Mononuclear cell (primary cell): Measurements from ENCODE around the gene DLK1. TPM values are rescaled to one million over a fixed set of nuclear protein-coding genes. Genes with fewer than 3 reads are reported as not detected.

Experiments used
- H3K27me3 ChIP-seq: 2 replicates; pipeline ENCODE4 v1.6.0; 2011; ENCODE audit warnings: low read length, control low read depth; ENCODE audit not compliant: insufficient read depth
- H3K4me1 ChIP-seq: 2 replicates; pipeline ENCODE4 v1.5.1; 2011; ENCODE audit warnings: mild to moderate bottlenecking, low read length, control low read depth; ENCODE audit not compliant: insufficient read depth
- H3K4me3 ChIP-seq: 2 replicates; pipeline ENCODE4 v1.5.1; 2011; ENCODE audit warnings: mild to moderate bottlenecking, low read length, moderate library complexity
- H3K9me3 ChIP-seq: 2 replicates; pipeline ENCODE4 v1.5.1; 2011; ENCODE audit warnings: low read depth, mild to moderate bottlenecking, control low read depth, low read length
- total RNA-seq: library from RNA; depleted of rRNA; stranded (reverse); fragments of >200 nt; gene quantifications from one replicate; pipeline ENCODE4 v1.2.3, GENCODE V29; 2012

The DLK1 gene
- total RNA-seq, 1 donor, result not detected

GRCh38 chr14:100746326-100746725, 19.6 kb downstream of the DLK1 start:
- no peak overlapping the region for H3K4me3 ChIP-seq
- no peaks in the 10 kb centered on the region for H3K9me3 ChIP-seq
- H3K27me3 ChIP-seq, result no peaks in the 10 kb centered on the region

GRCh38 chr14:100747021-100747586, 20.4 kb downstream of the DLK1 start:
- Histone ChIP-seq H3K27me3 (no peaks in the 10 kb centered on the region), H3K4me1 (no peaks in the 10 kb centered on the region), H3K4me3 (no peak overlapping the region), H3K9me3 (no peaks in the 10 kb centered on the region)

More at GRCh38 chr14:100746326-100746725, 19.6 kb downstream of the DLK1 start:
- no peaks in the 10 kb centered on the region for H3K4me1 ChIP-seq

DNA sequence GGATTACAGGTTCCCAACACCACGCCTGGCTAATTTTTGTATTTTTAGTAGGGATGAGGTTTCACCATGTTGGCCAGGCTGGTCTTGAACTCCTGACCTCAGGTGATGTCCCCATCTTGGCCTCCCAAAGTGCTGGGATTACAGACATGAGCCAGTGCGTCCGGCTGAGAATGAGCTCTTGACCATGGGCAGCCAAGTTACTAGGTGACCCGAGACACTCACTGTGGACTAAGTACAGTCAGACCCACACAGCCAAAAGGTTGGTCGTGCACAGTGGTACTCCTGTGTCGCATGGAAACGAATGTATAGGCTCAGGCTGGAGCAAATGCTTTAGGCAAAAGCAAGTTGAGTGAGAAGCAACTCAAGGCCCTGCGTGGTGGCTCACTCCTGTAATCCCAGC, 21.0 kb downstream of the DLK1 start:
- Histone ChIP-seq H3K9me3 (no peaks in the 10 kb centered on the region), H3K4me1 (no peaks in the 10 kb centered on the region), H3K4me3 (no peak overlapping the region), H3K27me3 (no peaks in the 10 kb centered on the region)

DNA sequence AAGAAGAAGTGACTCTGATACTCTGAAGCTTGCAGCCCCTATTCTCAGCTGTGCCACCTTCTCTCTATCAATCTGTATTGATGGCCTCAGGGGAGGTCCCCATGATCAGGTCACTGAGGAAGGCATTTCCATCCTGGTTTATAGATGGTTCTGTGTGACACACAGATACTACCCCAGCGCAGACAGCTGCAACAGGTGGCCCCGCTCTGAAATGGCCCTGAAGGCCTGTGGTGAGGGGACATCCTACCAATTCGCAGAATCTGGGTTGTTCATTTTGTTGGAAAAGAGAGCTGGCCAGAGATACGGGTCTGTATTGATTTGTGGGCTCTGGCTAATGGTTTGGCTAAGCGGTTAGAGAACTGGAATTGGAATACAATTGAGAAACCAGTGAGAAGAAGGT, 21.7 kb downstream of the DLK1 start:
- H3K9me3 ChIP-seq, result no peaks in the 10 kb centered on the region
- H3K4me1 ChIP-seq, result no peaks in the 10 kb centered on the region
- H3K4me3 ChIP-seq, result no peak overlapping the region
- H3K27me3 ChIP-seq, result no peaks in the 10 kb centered on the region

GRCh38 chr14:100748944-100749343, 22.3 kb downstream of the DLK1 start:
- no peaks in the 10 kb centered on the region for H3K27me3 ChIP-seq
- no peaks in the 10 kb centered on the region for H3K9me3 ChIP-seq
- H3K4me1 ChIP-seq, result no peaks in the 10 kb centered on the region
- H3K4me3 ChIP-seq, result no peak overlapping the region

GRCh38 chr14:100749967-100750597, 23.4 kb downstream of the DLK1 start:
- H3K4me3 ChIP-seq, result no peak overlapping the region
- peaks cover 4% of the 10 kb centered on the region for H3K27me3 ChIP-seq
- no peaks in the 10 kb centered on the region for H3K9me3 ChIP-seq

DNA sequence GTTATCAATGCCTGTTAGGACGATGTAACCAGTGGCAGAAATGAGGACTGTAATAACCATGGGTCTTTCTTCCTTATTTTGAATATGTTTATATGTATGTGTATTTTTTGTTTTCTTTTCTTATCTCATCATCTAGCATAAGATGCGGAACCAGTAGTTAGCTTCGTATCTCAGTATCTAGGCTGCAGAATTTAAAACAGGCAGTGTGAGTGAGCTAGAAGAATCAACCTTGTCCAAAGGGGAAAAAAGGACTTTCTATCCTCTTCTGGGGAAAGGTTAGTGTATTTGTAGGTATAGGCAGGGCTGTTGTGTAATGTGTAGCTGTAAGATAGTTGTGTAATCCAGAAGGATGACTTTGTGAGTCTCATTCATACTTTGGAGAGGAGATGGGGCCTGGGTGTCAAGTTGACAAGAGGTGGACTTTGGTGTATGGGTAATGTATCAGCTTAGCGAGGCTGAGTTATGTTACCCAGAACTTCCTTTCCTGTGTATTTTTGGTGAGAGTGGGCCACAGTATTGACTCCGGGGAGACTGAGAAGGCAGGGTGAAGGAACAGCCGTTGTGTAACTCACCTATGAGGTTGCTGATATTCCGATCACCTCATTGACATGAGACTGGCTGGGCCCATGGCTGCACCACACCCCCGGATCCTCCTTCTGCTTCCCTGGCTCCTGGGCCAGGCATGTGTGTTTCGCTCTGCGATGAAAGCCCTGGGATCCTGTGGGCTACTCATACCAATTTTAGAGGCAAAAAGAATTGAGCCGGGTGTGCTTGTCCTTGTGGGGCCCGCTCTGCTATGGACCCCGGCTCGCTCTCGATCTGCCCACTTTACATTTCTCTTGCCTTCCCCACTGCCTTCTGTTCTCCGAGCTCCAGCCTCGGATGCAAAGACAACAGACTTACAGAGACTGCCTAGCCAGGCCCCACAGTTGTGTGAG, 24.3 kb downstream of the DLK1 start:
- Histone ChIP-seq H3K4me3 (no peak overlapping the region), H3K9me3 (no peaks in the 10 kb centered on the region), H3K4me1 (no peaks in the 10 kb centered on the region)

More at GRCh38 chr14:100749967-100750597, 23.4 kb downstream of the DLK1 start:
- no peaks in the 10 kb centered on the region for H3K4me1 ChIP-seq

DNA sequence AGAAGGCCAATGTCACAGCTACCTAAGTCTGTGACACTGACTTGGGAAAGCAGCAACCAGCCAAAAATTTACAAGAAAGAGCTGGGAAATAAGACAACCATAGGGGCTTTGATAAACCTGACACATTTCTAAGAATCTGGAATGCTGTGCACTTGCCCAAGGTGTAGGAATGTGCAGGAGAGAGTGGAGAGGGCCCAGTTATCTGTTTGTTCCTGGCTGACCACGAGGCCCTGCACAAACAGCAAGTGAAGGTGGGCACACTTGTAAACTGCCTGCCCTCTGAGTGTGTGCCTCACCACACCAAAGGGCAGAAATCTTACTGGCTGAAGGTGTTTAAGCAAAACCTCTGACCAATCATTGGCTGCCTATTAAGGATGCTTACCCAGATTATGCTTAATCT, 27.3 kb downstream of the DLK1 start:
- H3K9me3 ChIP-seq, result no peaks in the 10 kb centered on the region
- no peaks in the 10 kb centered on the region for H3K4me1 ChIP-seq
- peaks cover 6% of the 10 kb centered on the region for H3K27me3 ChIP-seq
- no peak overlapping the region for H3K4me3 ChIP-seq

More for the DNA sequence above, 24.3 kb downstream of the DLK1 start:
- H3K27me3 ChIP-seq, result peaks cover 6% of the 10 kb centered on the region

- Histone ChIP-seq H3K4me1 (no peaks in the 10 kb centered on the region), H3K27me3 (peaks cover 6% of the 10 kb centered on the region), H3K9me3 (no peaks in the 10 kb centered on the region), H3K4me3 (no peak overlapping the region)
These were observed 29.0 kb downstream of the DLK1 start for GRCh38 chr14:100755649-100756048.

- no peak overlapping the region for H3K4me3 ChIP-seq
- no peaks in the 10 kb centered on the region for H3K4me1 ChIP-seq
- no peaks in the 10 kb centered on the region for H3K9me3 ChIP-seq
- H3K27me3 ChIP-seq, result no peaks in the 10 kb centered on the region
These were observed 34.8 kb downstream of the DLK1 start for GRCh38 chr14:100761481-100761880.

- no peaks in the 10 kb centered on the region for H3K27me3 ChIP-seq
- no peak overlapping the region for H3K4me3 ChIP-seq
- H3K4me1 ChIP-seq, result no peaks in the 10 kb centered on the region
- no peaks in the 10 kb centered on the region for H3K9me3 ChIP-seq
These were observed 35.4 kb downstream of the DLK1 start for GRCh38 chr14:100762089-100762515.

DNA sequence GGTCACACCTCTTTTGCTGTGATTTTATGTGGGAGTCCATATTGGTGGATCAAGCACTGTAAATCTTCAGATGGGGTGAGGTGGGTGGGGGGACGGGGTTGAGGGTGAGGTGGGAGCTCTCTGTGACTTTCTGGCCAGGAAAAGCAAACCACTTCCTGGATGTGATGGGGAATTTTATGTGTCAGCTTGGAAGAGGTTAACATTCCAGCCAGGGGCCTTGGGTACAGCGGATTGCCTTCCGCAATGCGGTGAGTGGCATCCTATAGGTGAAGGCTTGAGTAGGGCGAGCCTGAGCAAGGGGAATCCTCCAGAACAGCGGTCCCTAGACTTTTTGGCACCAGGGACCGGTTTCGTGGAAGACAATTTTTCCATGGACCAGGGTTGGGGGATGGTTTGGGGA, 36.2 kb downstream of the DLK1 start:
- no peaks in the 10 kb centered on the region for H3K27me3 ChIP-seq
- H3K4me1 ChIP-seq, result no peaks in the 10 kb centered on the region

DNA sequence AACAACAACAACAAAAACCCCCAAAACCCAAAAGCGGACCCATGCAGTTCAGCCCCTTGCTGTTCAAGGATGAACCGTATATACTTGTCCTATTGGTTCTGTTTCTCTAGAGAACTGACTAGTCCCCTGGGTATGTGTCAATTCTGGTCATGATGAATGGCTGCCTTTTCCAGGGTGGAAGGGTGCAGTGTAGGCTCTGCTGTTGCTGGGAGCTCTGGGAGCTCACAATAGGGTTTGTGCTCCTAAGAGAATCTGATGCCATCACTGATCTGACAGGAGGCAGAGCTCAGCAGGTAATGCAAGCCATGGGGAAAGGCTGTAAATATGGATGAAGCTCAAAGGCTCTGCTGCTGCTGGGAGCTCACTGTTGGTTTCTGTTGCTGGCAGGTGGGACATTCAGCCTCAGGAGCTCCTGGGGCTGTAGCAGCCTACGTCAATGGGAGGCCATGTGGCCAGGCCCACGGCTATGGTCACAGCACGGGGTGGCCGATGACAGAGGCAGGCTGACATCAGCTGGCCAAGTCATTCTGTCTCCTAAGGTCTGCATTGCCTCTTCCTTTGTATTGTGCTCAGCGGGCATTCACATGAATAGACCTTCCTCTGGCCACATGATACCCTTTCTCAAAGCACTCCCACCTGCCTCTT, 37.9 kb downstream of the DLK1 start:
- no peaks in the 10 kb centered on the region for H3K4me1 ChIP-seq
- H3K9me3 ChIP-seq, result no peaks in the 10 kb centered on the region
- no peak overlapping the region for H3K4me3 ChIP-seq
- no peaks in the 10 kb centered on the region for H3K27me3 ChIP-seq

More for the DNA sequence above, 36.2 kb downstream of the DLK1 start:
- Histone ChIP-seq H3K9me3 (no peaks in the 10 kb centered on the region), H3K4me3 (no peak overlapping the region)

- Histone ChIP-seq H3K27me3 (no peaks in the 10 kb centered on the region), H3K4me3 (no peak overlapping the region), H3K9me3 (no peaks in the 10 kb centered on the region), H3K4me1 (no peaks in the 10 kb centered on the region)
These were observed 38.6 kb downstream of the DLK1 start for GRCh38 chr14:100765296-100765695.

DNA sequence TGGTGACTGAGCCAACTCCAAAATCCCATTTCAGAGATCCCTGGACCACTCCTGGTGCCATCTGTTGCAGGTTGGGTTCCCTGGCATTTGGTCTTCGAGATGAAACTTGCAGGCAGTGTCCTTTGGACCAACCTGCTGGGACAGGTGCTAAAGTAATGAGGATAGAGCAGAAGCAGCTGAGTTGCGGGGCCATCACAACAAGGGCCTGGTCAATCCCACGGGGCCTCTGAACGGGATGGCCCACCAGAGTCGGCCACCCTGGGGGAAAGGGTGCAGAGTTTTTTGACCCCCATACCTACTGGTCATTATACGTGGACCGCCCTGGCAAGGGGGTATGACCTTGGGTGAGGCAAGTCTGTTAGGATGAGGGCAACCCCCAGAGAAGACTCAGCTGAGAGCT, 39.3 kb downstream of the DLK1 start:
- Histone ChIP-seq H3K4me3 (no peak overlapping the region), H3K4me1 (no peaks in the 10 kb centered on the region), H3K27me3 (no peaks in the 10 kb centered on the region), H3K9me3 (no peaks in the 10 kb centered on the region)
